ENCODE data around the gene GPR65. TPM values are rescaled to one million over a fixed set of nuclear protein-coding genes. Genes with fewer than 3 reads are reported as not detected.

Gene GPR65
- total RNA-seq, 1 donor from 2014 or later: not detected

DNA sequence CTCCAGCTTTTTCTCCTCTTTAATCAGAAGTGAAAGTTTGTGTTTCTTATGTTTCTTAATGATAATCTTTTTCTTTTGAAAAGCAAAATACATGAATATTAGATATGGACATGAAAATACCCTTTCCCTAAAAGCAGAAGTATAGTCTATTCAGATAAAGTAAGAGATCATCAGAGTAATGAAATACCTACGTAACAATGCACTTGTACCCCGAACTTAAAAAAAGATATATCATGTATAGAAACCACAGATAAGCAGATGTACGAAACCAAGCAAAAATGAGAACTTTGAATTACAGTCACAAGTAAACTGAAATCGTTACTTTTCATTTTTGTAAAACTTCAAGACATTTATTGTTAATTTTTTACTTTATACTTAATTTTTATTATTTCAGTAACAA, 1.5 kb upstream of the GPR65 start:
- peaks cover 12% of the 10 kb centered on the region for H3K27me3 Mint-ChIP-seq (ENCODE audit: low read depth)

GRCh38 chr14:88004506-88005036, 364 bp upstream of the GPR65 start:
- no peaks in the 10 kb centered on the region for H3K4me1 Mint-ChIP-seq (ENCODE audit: low read depth)
- no peak for DNase-seq (ENCODE audit: low spot score)
- no peak overlapping the region for H3K27ac Mint-ChIP-seq (ENCODE audit: unreplicated experiment)
- H3K27me3 Mint-ChIP-seq (ENCODE audit: low read depth): peaks cover 4% of the 10 kb centered on the region
- H3K36me3 Mint-ChIP-seq (ENCODE audit: low read depth): no peaks in the 10 kb centered on the region
- TF ChIP-seq, protein P1, sequence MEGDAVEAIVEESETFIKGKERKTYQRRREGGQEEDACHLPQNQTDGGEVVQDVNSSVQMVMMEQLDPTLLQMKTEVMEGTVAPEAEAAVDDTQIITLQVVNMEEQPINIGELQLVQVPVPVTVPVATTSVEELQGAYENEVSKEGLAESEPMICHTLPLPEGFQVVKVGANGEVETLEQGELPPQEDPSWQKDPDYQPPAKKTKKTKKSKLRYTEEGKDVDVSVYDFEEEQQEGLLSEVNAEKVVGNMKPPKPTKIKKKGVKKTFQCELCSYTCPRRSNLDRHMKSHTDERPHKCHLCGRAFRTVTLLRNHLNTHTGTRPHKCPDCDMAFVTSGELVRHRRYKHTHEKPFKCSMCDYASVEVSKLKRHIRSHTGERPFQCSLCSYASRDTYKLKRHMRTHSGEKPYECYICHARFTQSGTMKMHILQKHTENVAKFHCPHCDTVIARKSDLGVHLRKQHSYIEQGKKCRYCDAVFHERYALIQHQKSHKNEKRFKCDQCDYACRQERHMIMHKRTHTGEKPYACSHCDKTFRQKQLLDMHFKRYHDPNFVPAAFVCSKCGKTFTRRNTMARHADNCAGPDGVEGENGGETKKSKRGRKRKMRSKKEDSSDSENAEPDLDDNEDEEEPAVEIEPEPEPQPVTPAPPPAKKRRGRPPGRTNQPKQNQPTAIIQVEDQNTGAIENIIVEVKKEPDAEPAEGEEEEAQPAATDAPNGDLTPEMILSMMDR (IDR thresholded peaks at IDR 0.05): no peak
- H3K9me3 Mint-ChIP-seq (ENCODE audit: low read depth): no peaks in the 10 kb centered on the region
- no peak overlapping the region for H3K4me3 Mint-ChIP-seq (ENCODE audit: unreplicated experiment)

More for the DNA sequence above, 1.5 kb upstream of the GPR65 start:
- H3K27ac Mint-ChIP-seq (ENCODE audit: unreplicated experiment): no peak overlapping the region
- no peaks in the 10 kb centered on the region for H3K4me1 Mint-ChIP-seq (ENCODE audit: low read depth)
- no peak for DNase-seq (ENCODE audit: low spot score)
- H3K36me3 Mint-ChIP-seq (ENCODE audit: low read depth): no peaks in the 10 kb centered on the region
- no peaks in the 10 kb centered on the region for H3K9me3 Mint-ChIP-seq (ENCODE audit: low read depth)
- TF ChIP-seq, protein P1 (IDR thresholded peaks at IDR 0.05): no peak
- no peak overlapping the region for H3K4me3 Mint-ChIP-seq (ENCODE audit: unreplicated experiment)

GRCh38 chr14:88005978-88006851, 1.3 kb downstream of the GPR65 start:
- Mint-ChIP-seq H3K4me3 (ENCODE audit: unreplicated experiment) (no peak overlapping the region), H3K27me3 (ENCODE audit: low read depth) (peaks cover 3% of the 10 kb centered on the region), H3K27ac (ENCODE audit: unreplicated experiment) (no peak overlapping the region), H3K4me1 (ENCODE audit: low read depth) (no peaks in the 10 kb centered on the region), H3K9me3 (ENCODE audit: low read depth) (no peaks in the 10 kb centered on the region), H3K36me3 (ENCODE audit: low read depth) (no peaks in the 10 kb centered on the region)
- no peak for DNase-seq (ENCODE audit: low spot score)
- TF ChIP-seq, protein P1 (IDR thresholded peaks at IDR 0.05): no peak

DNA sequence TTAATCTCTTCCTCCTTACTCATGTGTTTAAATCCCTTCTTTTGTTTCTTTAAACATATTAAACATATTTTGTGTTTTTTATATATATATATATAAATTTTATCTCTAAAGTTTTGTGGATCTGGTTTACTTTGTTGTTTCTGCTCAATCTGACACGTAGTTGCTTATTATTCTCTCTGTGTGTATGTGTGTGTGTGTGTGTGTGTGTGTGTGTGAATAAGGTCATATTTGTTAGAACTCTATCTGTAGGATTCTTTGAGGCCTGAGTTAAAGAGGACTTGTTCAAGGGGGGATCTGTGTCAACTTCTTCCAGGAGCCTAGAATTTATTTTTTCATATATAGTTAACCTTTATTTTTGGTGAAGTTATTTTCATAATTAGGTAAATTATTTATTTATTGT, 2.7 kb downstream of the GPR65 start:
- no peaks in the 10 kb centered on the region for H3K36me3 Mint-ChIP-seq (ENCODE audit: low read depth)
- no peak overlapping the region for H3K27ac Mint-ChIP-seq (ENCODE audit: unreplicated experiment)
- H3K4me3 Mint-ChIP-seq (ENCODE audit: unreplicated experiment): no peak overlapping the region
- no peaks in the 10 kb centered on the region for H3K9me3 Mint-ChIP-seq (ENCODE audit: low read depth)
- DNase-seq (ENCODE audit: low spot score): no peak
- TF ChIP-seq, protein P1 (IDR thresholded peaks at IDR 0.05): no peak
- H3K4me1 Mint-ChIP-seq (ENCODE audit: low read depth): no peaks in the 10 kb centered on the region
- H3K27me3 Mint-ChIP-seq (ENCODE audit: low read depth): peaks cover 5% of the 10 kb centered on the region

DNA sequence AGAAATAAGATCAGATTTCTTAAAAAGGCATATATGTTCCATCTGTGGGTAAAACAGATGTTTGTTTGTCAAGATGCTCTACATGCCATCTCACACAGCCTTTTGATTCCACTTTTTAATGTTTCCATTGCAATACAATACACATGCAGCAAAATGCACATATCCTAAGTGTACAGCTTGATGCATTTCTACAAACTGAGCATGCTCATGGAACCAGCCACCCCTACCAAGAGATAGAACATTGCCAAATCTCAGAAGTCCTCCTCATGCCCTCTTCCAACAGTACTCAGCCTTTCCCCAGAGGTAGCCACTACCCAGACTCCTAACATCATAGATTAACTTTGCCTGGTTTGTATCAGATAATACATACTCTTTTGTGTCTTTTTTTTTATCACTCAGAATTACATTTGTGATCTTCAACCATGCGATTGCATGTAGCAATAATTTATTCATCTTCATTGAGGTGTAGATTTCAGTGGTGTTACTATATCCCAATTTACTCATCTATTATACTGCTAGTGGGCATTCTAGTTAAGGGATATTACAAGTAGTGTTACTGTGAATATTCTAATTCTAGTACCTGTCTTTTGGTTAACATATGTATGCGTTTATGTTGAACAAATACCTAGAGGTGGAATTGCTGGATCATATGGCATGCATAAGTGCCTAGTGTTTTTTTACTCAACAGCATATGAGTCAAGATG, 3.3 kb downstream of the GPR65 start:
- Mint-ChIP-seq H3K27me3 (ENCODE audit: low read depth) (peaks cover 5% of the 10 kb centered on the region), H3K9me3 (ENCODE audit: low read depth) (no peaks in the 10 kb centered on the region), H3K4me1 (ENCODE audit: low read depth) (no peaks in the 10 kb centered on the region), H3K36me3 (ENCODE audit: low read depth) (no peaks in the 10 kb centered on the region), H3K27ac (ENCODE audit: unreplicated experiment) (no peak overlapping the region), H3K4me3 (ENCODE audit: unreplicated experiment) (no peak overlapping the region)
- TF ChIP-seq, protein P1 (IDR thresholded peaks at IDR 0.05): no peak
- DNase-seq (ENCODE audit: low spot score): no peak
